IMR-90 (cell line): ENCODE results near the gene TBC1D10B. TPM values are rescaled to one million over a fixed set of nuclear protein-coding genes. Genes with fewer than 3 reads are reported as not detected.

Source experiments
- ATAC-seq: fragments of 200-7000 bp; cut with Tn5 transposase; 2 replicates; pipeline ENCODE4 v1.9.1; 2020; ENCODE audit warnings: low read depth, mild to moderate bottlenecking, moderate library complexity
- BruUV-seq: library from RNA; stranded (reverse); fragments of 400-500 nt; replicated peaks from 2 replicates; lab custom pipeline; 2021; lab: Mats Ljungman, UMichigan
- CTCF ChIA-PET: fragments of 300-600 bp; formaldehyde crosslinking; extraction: SDS; loops from one replicate; lab custom pipeline; 2021; ENCODE audit warnings: antibody characterized with exemption; lab: Yijun Ruan, JAX
- POLR2A ChIA-PET: fragments of 300-600 bp; sonication (Branson Sonifier 250); formaldehyde crosslinking; loops from one replicate; lab custom pipeline; 2022; ENCODE audit warnings: antibody characterized with exemption; ENCODE audit not compliant: unreplicated experiment; lab: Charles Lee
- DNase-seq: peaks from one replicate; pipeline ENCODE4 v3.0.0; 2013
- H2AFZ ChIP-seq: replicated peaks from 2 replicates; pipeline ENCODE3; 2013; ENCODE audit warnings: low read length, mild to moderate bottlenecking; ENCODE audit not compliant: poor library complexity
- H2AK5ac ChIP-seq: 2 replicates; pipeline ENCODE4 v1.6.1; 2013; ENCODE audit warnings: low read depth, low read length, inconsistent platforms
- H2AK9ac ChIP-seq: replicated peaks from 2 replicates; pipeline ENCODE3; 2013; ENCODE audit warnings: mild to moderate bottlenecking, low read depth, low read length, moderate library complexity; ENCODE audit not compliant: poor library complexity
- H2BK120ac ChIP-seq: 2 replicates; pipeline ENCODE4 v1.6.1; 2013; ENCODE audit warnings: low read depth, low read length, inconsistent platforms
- H2BK15ac ChIP-seq: 3 replicates; pipeline ENCODE4 v1.6.1; 2013; ENCODE audit warnings: low read depth, low read length, inconsistent platforms
- H2BK20ac ChIP-seq: 2 replicates; pipeline ENCODE4 v1.6.1; 2013; ENCODE audit warnings: low read depth, mild to moderate bottlenecking, inconsistent platforms, low read length, moderate library complexity
- H2BK5ac ChIP-seq: 2 replicates; pipeline ENCODE4 v1.6.1; 2013; ENCODE audit warnings: mild to moderate bottlenecking, low read depth, low read length, inconsistent platforms; ENCODE audit not compliant: poor library complexity, severe bottlenecking
- H3K14ac ChIP-seq: replicated peaks from 2 replicates; pipeline ENCODE4 v1.6.1; 2013; ENCODE audit warnings: low read depth, low read length, inconsistent platforms
- H3K18ac ChIP-seq: 2 replicates; pipeline ENCODE4 v1.6.1; 2013; ENCODE audit warnings: low read depth, low read length, control low read depth
- H3K23ac ChIP-seq: 2 replicates; pipeline ENCODE4 v1.6.1; 2013; ENCODE audit warnings: low read depth, low read length, inconsistent platforms
- H3K27ac ChIP-seq: 2 replicates; pipeline ENCODE4 v1.5.1; 2013; ENCODE audit warnings: mild to moderate bottlenecking, control low read depth, low read length; ENCODE audit not compliant: insufficient read depth
- H3K27me3 ChIP-seq: 2 replicates; pipeline ENCODE4 v1.6.1; 2013; ENCODE audit warnings: low read length; ENCODE audit not compliant: control insufficient read depth, insufficient read depth
- H3K36me3 ChIP-seq: 2 replicates; pipeline ENCODE4 v1.6.1; 2013; ENCODE audit warnings: low read length, mixed read lengths; ENCODE audit not compliant: control insufficient read depth, insufficient read depth
- H3K4ac ChIP-seq: 2 replicates; pipeline ENCODE4 v1.6.1; 2013; ENCODE audit warnings: low read depth, low read length, inconsistent platforms
- H3K4me1 ChIP-seq: 2 replicates; pipeline ENCODE4 v1.6.1; 2013; ENCODE audit warnings: low read length, mixed read lengths; ENCODE audit not compliant: control insufficient read depth, insufficient read depth
- H3K4me2 ChIP-seq: 2 replicates; pipeline ENCODE4 v1.6.1; 2013; ENCODE audit warnings: low read depth, mild to moderate bottlenecking, control low read depth, low read length, moderate library complexity
- H3K4me3 ChIP-seq: 2 replicates; pipeline ENCODE4 v1.5.1; 2013; ENCODE audit warnings: low read depth, mild to moderate bottlenecking, control low read depth, low read length, moderate library complexity; ENCODE audit not compliant: insufficient read depth
- H3K56ac ChIP-seq: 2 replicates; pipeline ENCODE4 v1.6.1; 2013; ENCODE audit warnings: low read length, inconsistent platforms; ENCODE audit not compliant: insufficient read depth; ENCODE audit errors: extremely low read depth
- H3K79me1 ChIP-seq, 2 experiments: 2 replicates each; pipeline ENCODE4 v1.6.1; 2013; ENCODE audit warnings: low read length in 2 of 2, inconsistent platforms in 1 of 2, low read depth in 1 of 2
- H3K9ac ChIP-seq: 2 replicates; pipeline ENCODE4 v1.6.1; 2013; ENCODE audit warnings: low read depth, low read length, control low read depth
- H3K9me1 ChIP-seq: 2 replicates; pipeline ENCODE4 v1.6.1; 2013; ENCODE audit warnings: low read length, inconsistent platforms; ENCODE audit not compliant: insufficient read depth
- H3K9me3 ChIP-seq: 2 replicates; pipeline ENCODE4 v1.6.1; 2013; ENCODE audit warnings: low read length; ENCODE audit not compliant: control insufficient read depth, insufficient read depth
- H4K20me1 ChIP-seq: 2 replicates; pipeline ENCODE4 v1.6.1; 2013; ENCODE audit warnings: low read length, inconsistent platforms; ENCODE audit not compliant: insufficient read depth
- H4K5ac ChIP-seq: 2 replicates; pipeline ENCODE4 v1.6.1; 2013; ENCODE audit warnings: mild to moderate bottlenecking, low read depth, low read length, control low read depth
- H4K8ac ChIP-seq, 2 experiments: 2 replicates each; pipeline ENCODE4 v1.6.1; 2013; ENCODE audit warnings: low read depth in 2 of 2, low read length in 2 of 2, control low read depth in 1 of 2, inconsistent platforms in 1 of 2
- H4K91ac ChIP-seq: 2 replicates; pipeline ENCODE4 v1.6.1; 2013; ENCODE audit warnings: low read depth, low read length, inconsistent platforms; ENCODE audit not compliant: insufficient read depth
- MXI1 ChIP-seq: IDR thresholded peaks from 2 replicates; pipeline ENCODE4 v1.6.1; 2012; ENCODE audit warnings: low read depth, mild to moderate bottlenecking, low read length, moderate library complexity, borderline replicate concordance
- WGBS, 2 experiments: methylation state at CpG; one replicate each; pipeline versions ENCODE4 v1.1.5 to v1.1.7; 2013; ENCODE audit warnings: missing lambda C conversion rate in 2 of 2; ENCODE audit not compliant: insufficient read length in 1 of 2; ENCODE audit errors: extremely low coverage in 2 of 2; 5-methylcytosine and 5-hydroxymethylcytosine counted together
- dilution Hi-C: fragments of 300-500 bp; cut with HindIII; formaldehyde crosslinking; loops from one replicate; pipeline ENCODE4 v1.14.3; 2018; ENCODE audit warnings: low sequenced_read_pairs; ENCODE audit not compliant: unreplicated experiment
- in situ Hi-C: fragments of 300-500 bp; cut with MboI; formaldehyde crosslinking; loops from 3 replicates; pipeline ENCODE4 v1.14.3; 2019; ENCODE audit warnings: low sequenced_read_pairs, inconsistent platforms, mixed read lengths
- intact Hi-C: fragments of 100-400 bp; cut with micrococcal nuclease; formaldehyde crosslinking; loops from 2 replicates; pipeline ENCODE4 v1.10.0; 2022
- polyA plus RNA-seq, 3 experiments: library from polyadenylated mRNA; depleted of rRNA; stranded (reverse); fragments of >200 nt; gene quantifications; 2 replicates each; pipeline ENCODE4 v1.2.3, GENCODE V29; 2012; ENCODE audit warnings: low replicate concordance in 1 of 3
- total RNA-seq: library from RNA; depleted of rRNA; stranded (reverse); fragments of >200 nt; gene quantifications from 2 replicates; pipeline ENCODE4 v1.2.3, GENCODE V29; 2012

Gene TBC1D10B
- total and polyA plus RNA-seq, 2 of the 4 experiments (the other 2 are of a cell fraction), result 8.4 to 24.9 TPM

DNA sequence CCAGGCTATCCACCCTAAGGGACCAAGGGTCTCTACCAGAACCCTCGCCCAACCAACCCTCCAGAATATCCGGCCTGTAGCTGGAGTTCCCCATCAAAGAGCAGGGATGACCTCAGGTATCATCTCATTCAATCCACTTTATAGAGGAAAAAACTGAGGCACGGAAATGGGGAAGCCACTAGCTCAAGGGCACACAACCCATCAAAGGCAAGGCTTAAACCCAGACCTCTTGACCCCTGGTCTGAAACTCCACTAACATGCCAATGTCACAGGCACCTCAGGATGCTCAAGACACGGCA lies 1.6 kb downstream of the TBC1D10B start:
- H2BK15ac ChIP-seq, result no peak overlapping the region
- H3K56ac ChIP-seq, result peak overlapping the region; percentile 45
- peak overlapping the region; percentile 79 for H3K4ac ChIP-seq
- no TSS peak for BruUV-seq
- POLR2A ChIA-PET, result no interaction called here
- peak overlapping the region; percentile 99 for H3K4me2 ChIP-seq
- peaks cover 17% of the 10 kb centered on the region for H3K9me1 ChIP-seq
- H3K4me1 ChIP-seq, result peaks cover 3% of the 10 kb centered on the region; the same call in 1 of the 2 replicates
- H2AK5ac ChIP-seq, result peak overlapping the region; percentile 90
- no peak overlapping the region for H2BK120ac ChIP-seq
- no peak overlapping the region for H3K18ac ChIP-seq
- TF ChIP-seq MXI1, result no peak
- H3K9ac ChIP-seq, result peak overlapping the region; percentile 90
- peak overlapping the region; percentile 96 for H3K14ac ChIP-seq
- peak overlapping the region; percentile 87 for H3K23ac ChIP-seq
- H3K27me3 ChIP-seq, result no peaks in the 10 kb centered on the region
- CTCF ChIA-PET, result interaction anchor here (1.0 kb wide), 1 partner anchor 26 kb away, joined by 3 read pairs; the partner anchor contains the start of gene ZNF48
- no peak overlapping the region for H4K5ac ChIP-seq
- peak overlapping the region in 1 of 2 experiments; percentile 28; a peak in 1 of 4 replicates for H4K8ac ChIP-seq
- peaks cover 4 to 58% of the 10 kb centered on the region in 2 experiments; a peak in 3 of 4 replicates for H3K79me1 ChIP-seq
- peak overlapping the region; percentile 82 for H3K27ac ChIP-seq
- peaks cover 46% of the 10 kb centered on the region for H4K20me1 ChIP-seq
- in situ Hi-C loops (no loop called here), dilution Hi-C loops (no loop called here), intact Hi-C loops (loop anchor here (1.0 to 2.0 kb wide), 2 partner anchors 41 to 276 kb away; no protein-coding TSS in a partner anchor)
- H3K4me3 ChIP-seq, result peak overlapping the region; percentile 86
- H3K36me3 ChIP-seq, result peaks cover 14% of the 10 kb centered on the region; the same call in 1 of the 2 replicates
- peak overlapping the region; percentile 99 for H2AK9ac ChIP-seq
- peak overlapping the region; percentile 66 for H2BK5ac ChIP-seq
- H3K9me3 ChIP-seq, result no peaks in the 10 kb centered on the region
- H4K91ac ChIP-seq, result peak overlapping the region; percentile 2; the same call in 1 of the 2 replicates
- H2AFZ ChIP-seq, result peak overlapping the region; percentile 64
- no peak for ATAC-seq
- no CpG with 5 or more reads among the region's 4 CpGs for WGBS, 2 experiments
- no peak for DNase-seq
- H2BK20ac ChIP-seq, result no peak overlapping the region
